Upper lobe of left lung (tissue), 4 donors: ENCODE results near the gene FBXL7.

Source experiments
- EP300 ChIP-seq, 4 donors: sonication (generic); formaldehyde crosslinking; IDR thresholded peaks; one replicate each; pipeline ENCODE4 v1.5.1; 2017; ENCODE audit warnings: antibody characterized with exemption in 4 of 4, control low read depth in 2 of 4
- POLR2A ChIP-seq, 4 donors: fragments of 450-650 bp; IDR thresholded peaks; one replicate each; pipeline ENCODE4 v1.5.1; 2016 to 2017; ENCODE audit warnings: antibody characterized with exemption in 4 of 4, mild to moderate bottlenecking in 2 of 4
- POLR2AphosphoS5 ChIP-seq, 2 donors: sonication (generic); formaldehyde crosslinking; IDR thresholded peaks; one replicate each; pipeline ENCODE4 v1.5.1; 2017; ENCODE audit warnings: antibody characterized with exemption in 2 of 2
- TF ChIP-seq, protein P1 (sequence below), 6 experiments: fragments of 450-650 bp in 4 of 6; fragments of 200-600 bp in 2 of 6; sonication (generic) in 2 of 6; IDR thresholded peaks; one replicate each; pipeline ENCODE4 v1.5.1; 2016 to 2019; ENCODE audit warnings: antibody characterized with exemption in 6 of 6

DNA sequence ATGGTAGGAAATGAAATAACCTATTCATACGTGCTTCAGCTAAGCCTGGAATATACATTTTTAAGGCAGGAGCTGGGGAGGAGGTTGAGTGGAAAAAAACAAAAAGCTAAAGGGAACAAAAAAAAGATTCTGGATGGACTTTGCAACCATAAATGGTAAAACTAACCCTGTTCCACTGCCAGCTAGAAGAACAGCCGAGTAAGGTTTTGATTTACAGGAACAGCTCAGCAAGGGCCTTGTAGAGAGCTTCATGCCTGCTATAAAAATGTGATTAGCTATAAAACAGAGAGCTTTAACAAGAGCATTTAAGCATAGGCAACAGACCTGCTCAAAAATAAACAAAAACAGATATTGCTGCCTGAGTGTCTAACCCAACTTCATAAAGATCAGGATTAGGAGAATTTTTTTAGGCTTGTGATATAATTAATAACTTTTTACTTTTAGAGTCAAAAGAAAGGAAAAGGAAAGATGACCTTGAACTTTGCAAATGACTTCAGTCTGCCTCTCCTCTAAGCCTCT lies 194.8 kb downstream of the FBXL7 start:
- TF ChIP-seq EP300 (IDR thresholded peaks at IDR 0.05) (no peak), POLR2A (IDR thresholded peaks at IDR 0.05) (no peak), POLR2AphosphoS5 (IDR thresholded peaks at IDR 0.05) (no peak)
- TF ChIP-seq, protein P1, sequence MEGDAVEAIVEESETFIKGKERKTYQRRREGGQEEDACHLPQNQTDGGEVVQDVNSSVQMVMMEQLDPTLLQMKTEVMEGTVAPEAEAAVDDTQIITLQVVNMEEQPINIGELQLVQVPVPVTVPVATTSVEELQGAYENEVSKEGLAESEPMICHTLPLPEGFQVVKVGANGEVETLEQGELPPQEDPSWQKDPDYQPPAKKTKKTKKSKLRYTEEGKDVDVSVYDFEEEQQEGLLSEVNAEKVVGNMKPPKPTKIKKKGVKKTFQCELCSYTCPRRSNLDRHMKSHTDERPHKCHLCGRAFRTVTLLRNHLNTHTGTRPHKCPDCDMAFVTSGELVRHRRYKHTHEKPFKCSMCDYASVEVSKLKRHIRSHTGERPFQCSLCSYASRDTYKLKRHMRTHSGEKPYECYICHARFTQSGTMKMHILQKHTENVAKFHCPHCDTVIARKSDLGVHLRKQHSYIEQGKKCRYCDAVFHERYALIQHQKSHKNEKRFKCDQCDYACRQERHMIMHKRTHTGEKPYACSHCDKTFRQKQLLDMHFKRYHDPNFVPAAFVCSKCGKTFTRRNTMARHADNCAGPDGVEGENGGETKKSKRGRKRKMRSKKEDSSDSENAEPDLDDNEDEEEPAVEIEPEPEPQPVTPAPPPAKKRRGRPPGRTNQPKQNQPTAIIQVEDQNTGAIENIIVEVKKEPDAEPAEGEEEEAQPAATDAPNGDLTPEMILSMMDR (IDR thresholded peaks at IDR 0.05): no peak
